GM18909 (cell line): Measurements from ENCODE around the gene GAS6.
"Not testable (repeated sequence)": the region's sequence is repeated elsewhere in the genome, so short reads cannot be mapped to it uniquely, and the experiment has no call there.

ENCODE experiments used
- ATAC-seq: cut with Tn5 transposase; IDR thresholded peaks from one replicate; pipeline ENCODE4 v1.9.1; 2021; ENCODE audit warnings: mild to moderate bottlenecking; ENCODE audit not compliant: unreplicated experiment, poor library complexity

The GAS6 gene

DNA sequence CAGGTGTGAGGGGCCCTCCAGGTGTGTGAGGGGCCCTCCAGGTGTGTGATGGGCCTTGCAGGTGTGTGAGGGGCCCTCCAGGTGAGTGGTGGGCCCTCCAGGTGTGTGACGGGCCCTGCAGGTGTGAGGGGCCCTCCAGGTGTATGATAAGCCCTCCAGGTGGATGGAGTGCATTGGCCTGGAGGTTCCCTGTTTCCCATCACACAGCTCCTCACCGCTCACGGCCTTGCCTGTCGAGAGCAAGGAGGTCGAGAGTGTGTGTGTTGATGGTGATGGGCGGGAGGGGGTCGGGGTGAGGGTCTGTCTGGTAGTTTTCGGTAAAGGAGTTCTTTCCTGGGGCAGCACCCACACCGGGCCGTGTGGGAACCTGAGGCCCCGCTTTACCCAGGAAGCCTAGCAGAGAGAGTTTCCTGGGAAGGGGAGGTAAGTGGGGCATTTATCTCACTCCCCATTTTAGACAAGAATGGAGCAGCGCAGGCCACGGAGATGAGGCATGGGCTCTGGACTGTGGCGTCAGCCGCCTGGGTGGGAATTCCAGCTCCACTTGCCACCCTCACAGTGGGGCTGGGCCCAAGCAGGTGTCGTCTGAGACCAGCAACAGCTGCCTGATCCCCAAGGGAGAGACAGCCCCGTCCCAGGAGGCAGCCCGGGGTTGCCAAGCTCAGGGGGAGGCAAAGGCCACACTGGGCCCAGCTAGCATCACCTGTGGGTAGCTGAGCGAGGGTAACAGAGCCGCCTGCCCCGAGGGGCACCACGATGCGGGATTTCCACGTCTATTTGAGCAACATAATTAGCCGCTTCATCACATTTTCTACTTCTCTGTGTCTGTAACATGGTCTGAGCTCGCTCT is 10.9 kb upstream of the GAS6 start:
- ATAC-seq: no peak

- no peak for ATAC-seq
Measured at GRCh38 chr13:113874177-113874576, 10.3 kb upstream of the GAS6 start.

DNA sequence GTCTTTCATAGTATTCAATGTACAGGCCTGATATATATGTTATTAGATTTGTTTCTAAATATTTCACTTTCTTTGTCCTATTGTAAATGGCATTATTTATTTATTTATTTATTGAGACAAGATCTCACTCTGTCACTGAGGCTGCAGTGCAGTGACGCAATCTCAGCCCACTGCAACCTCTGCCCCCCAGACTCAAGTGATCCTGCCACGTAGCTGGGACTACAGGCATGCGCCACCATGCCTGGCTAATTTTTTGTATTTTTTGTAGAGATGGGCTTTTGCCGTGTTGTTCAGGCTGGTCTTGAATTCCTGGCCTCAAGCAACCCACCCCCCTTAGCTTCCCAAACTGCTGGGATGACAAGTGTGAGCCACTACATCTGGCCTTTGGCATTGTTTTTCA is 5.4 kb upstream of the GAS6 start:
- no peak for ATAC-seq

- not testable (repeated sequence) for ATAC-seq
Measured at GRCh38 chr13:113867913-113868312, 4.0 kb upstream of the GAS6 start.

- no peak for ATAC-seq
Measured at GRCh38 chr13:113865427-113865826, 1.6 kb upstream of the GAS6 start.

- ATAC-seq: no peak
Measured at GRCh38 chr13:113864273-113864890, 506 bp upstream of the GAS6 start.

DNA sequence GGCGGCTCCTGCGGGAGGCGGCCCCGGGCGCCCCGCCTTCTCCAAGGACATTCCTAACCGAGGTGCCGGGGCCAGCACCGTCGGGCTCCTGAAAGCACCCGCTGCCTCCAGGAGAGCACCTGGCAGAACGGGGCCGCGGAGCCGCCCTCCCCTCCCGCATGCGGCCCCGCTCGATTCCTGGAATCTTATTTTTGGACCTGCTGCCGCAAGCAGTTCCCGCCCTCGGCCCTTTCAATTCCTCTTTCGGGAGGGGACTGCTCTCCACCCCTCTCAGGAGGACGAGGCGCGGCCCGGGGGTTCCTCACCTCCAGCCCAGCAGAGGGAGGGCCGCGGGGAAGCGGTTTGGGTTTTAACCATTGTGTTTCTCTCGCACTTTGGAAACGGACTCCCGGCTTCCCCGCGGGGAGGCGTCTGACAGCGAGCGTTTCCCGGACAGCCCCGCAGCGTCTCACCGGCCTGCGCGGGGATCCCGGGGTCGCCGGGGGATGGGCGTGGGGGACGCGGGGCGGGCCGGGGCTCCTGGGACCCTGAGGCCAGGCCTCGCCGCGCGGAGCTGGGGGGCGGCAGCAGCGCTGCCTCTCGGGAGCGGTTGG is 849 bp downstream of the GAS6 start:
- no peak for ATAC-seq

DNA sequence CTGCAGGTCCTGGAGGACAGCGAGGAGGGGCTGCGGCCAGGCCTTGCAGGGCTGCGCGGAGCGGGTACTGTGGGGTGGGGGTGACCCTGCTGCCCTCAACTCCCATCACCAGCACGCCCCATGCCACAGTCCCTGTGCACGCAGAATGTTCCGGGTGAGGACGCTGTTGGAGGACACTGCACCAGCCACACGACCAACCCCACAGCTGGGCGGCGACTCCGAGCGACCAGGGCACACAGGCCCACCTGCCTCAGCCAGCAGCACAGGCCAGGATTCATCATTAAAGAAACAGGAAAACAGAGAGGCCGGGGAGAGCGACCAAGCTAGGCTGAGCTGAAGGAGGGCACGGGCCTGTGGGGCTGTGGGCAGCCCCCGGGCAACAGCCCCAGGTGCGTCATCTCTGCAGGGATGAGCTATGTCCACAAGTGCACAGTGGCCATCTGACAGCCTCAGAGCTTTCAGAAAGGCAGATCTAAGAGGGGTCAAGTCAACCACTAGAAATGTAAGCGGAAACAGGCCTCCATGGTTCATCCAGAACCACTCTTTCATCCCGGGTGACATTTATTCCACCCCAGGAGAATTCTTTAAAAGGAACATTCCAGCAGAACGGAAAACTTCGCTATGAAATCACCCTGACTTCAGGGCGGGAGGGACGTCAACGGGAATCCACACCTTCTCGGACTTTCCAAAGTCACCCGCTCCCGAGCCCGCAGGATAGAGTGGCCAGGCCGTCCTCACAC is 1.5 kb downstream of the GAS6 start:
- ATAC-seq: no peak

GRCh38 chr13:113861433-113862030 is 2.3 kb downstream of the GAS6 start:
- ATAC-seq: no peak

DNA sequence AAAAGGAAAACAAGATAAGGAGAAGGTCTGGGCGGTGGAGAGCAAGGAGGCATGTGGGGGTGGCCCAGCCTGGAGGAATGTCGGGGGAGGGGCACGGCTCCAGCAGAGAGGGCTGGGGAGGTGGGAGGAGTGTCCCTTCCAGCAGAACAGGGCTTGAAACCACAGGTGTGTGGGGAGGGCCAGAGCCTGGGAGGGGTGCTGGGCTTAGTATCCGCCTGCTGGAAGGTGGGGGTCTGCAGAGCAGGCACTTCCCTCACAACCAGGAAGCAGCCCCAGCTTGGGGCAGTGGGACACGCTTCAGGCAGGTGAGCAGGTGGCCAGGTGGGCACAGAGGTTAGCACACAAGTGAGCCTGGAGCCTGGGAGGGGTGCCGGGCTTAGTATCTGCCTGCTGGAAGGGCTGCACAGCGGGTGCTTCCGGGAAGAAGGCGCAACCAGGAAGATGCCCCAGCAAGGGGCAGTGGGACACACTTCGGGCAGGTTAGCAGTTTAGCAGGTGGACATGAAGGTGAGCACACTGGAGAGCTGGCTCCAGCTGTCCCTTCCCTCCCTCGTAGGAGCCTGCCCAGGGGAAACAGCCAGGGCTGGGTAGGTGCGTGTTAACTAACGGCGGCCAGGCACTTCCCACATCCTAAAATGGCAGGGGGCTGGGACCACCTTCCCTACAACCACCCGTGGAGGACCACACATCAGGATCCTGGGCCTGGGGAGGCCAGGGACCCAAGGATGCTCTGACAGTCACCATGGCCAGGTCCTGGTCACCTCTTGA is 3.0 kb downstream of the GAS6 start:
- ATAC-seq: no peak

- ATAC-seq: no peak
Measured at GRCh38 chr13:113860051-113860664, 3.7 kb downstream of the GAS6 start.

GRCh38 chr13:113859311-113860050 is 4.4 kb downstream of the GAS6 start:
- ATAC-seq: no peak

GRCh38 chr13:113857531-113858195 is 6.2 kb downstream of the GAS6 start:
- ATAC-seq: no peak

GRCh38 chr13:113856716-113857065 is 7.2 kb downstream of the GAS6 start:
- no peak for ATAC-seq

GRCh38 chr13:113855931-113856715 is 7.8 kb downstream of the GAS6 start:
- ATAC-seq: no peak

- ATAC-seq: no peak
Measured at GRCh38 chr13:113855012-113855921, 8.6 kb downstream of the GAS6 start.
